ENCODE data around the gene DGKI. TPM values are rescaled to one million over a fixed set of nuclear protein-coding genes. Genes with fewer than 3 reads are reported as not detected.

Gene DGKI
- polyA plus RNA-seq, 2 of the 4 experiments (the other 2 are of a cell fraction): 0.05 to 0.08 TPM

- Histone ChIP-seq H3K4me3 (no peak overlapping the region), H3K27ac (no peak overlapping the region), H3K9me3 (no peaks in the 10 kb centered on the region), H3K4me2 (no peak overlapping the region), H3K4me1 (no peaks in the 10 kb centered on the region)
- DNase-seq (ENCODE audit: low read depth in 1 of 2, low spot score in 1 of 2): no peak
- no peak for ATAC-seq
- FAIRE-seq: no peak
- no peak for TF ChIP-seq FOXS1 (CRISPR knock-in tag; IDR thresholded peaks at IDR 0.05)
- no peak for TF ChIP-seq MYC (IDR thresholded peaks at IDR 0.05; ENCODE audit: borderline replicate concordance, low read length)
- no peak for TF ChIP-seq RCOR1 (IDR thresholded peaks at IDR 0.05; ENCODE audit: low read depth, low read length)
- TF ChIP-seq PHF8 (IDR thresholded peaks at IDR 0.05; ENCODE audit: borderline replicate concordance, low read depth): no peak
- TF ChIP-seq CHD4 (IDR thresholded peaks at IDR 0.05; ENCODE audit: borderline replicate concordance): no peak
- no peak for TF ChIP-seq ZNF302 (CRISPR knock-in tag; IDR thresholded peaks at IDR 0.05)
- no peak for TF ChIP-seq HOXB13 (CRISPR knock-in tag; IDR thresholded peaks at IDR 0.05; ENCODE audit: low read depth)
- TF ChIP-seq RAD21 (conservative IDR thresholded peaks at IDR 0.05 in 1 of 2, IDR thresholded peaks at IDR 0.05 in 1 of 2): no peak
- TF ChIP-seq FOSB (CRISPR knock-in tag; IDR thresholded peaks at IDR 0.05): no peak
- 26% methylated on average over 3 of the region's 3 CpGs for WGBS (ENCODE audit: missing lambda C conversion rate)
- POLR2A ChIA-PET: no interaction called here
- CTCF ChIA-PET: no interaction called here
Observed at GRCh38 chr7:137825489-137825888, 21.3 kb downstream of the DGKI start.

GRCh38 chr7:137820677-137821420 lies 25.9 kb downstream of the DGKI start:
- CTCF ChIA-PET: interaction anchor here (0.8 to 1.1 kb wide), 3 partner anchors 14 to 165 kb away, joined by 3 to 4 read pairs (median 3); no protein-coding TSS in a partner anchor
- H3K4me1 ChIP-seq: no peaks in the 10 kb centered on the region
- DNase-seq (ENCODE audit: low read depth in 1 of 2, low spot score in 1 of 2): no peak
- no peak overlapping the region for H3K4me3 ChIP-seq
- no peak for TF ChIP-seq HDAC2 (IDR thresholded peaks at IDR 0.05)
- no peak for TF ChIP-seq CTCF (IDR thresholded peaks at IDR 0.05)
- TF ChIP-seq HMGXB4 (CRISPR knock-in tag; IDR thresholded peaks at IDR 0.05; ENCODE audit: borderline replicate concordance): no peak
- TF ChIP-seq E2F6 (IDR thresholded peaks at IDR 0.05; ENCODE audit: borderline replicate concordance, low read depth): no peak
- TF ChIP-seq ZSCAN20 (CRISPR knock-in tag; IDR thresholded peaks at IDR 0.05): no peak
- no peak for TF ChIP-seq HOXB5 (CRISPR knock-in tag; IDR thresholded peaks at IDR 0.05)
- no peak for ATAC-seq
- POLR2A ChIA-PET: no interaction called here
- H3K27ac ChIP-seq: no peak overlapping the region
- no peaks in the 10 kb centered on the region for H3K9me3 ChIP-seq
- FAIRE-seq: no peak
- WGBS (ENCODE audit: missing lambda C conversion rate): 21% methylated on average over 7 of the region's 8 CpGs
- H3K4me2 ChIP-seq: no peak overlapping the region

GRCh38 chr7:137820156-137820555 lies 26.6 kb downstream of the DGKI start:
- ATAC-seq (no peak), FAIRE-seq (no peak), DNase-seq (ENCODE audit: low read depth in 1 of 2, low spot score in 1 of 2) (no peak)
- Histone ChIP-seq H3K9me3 (no peaks in the 10 kb centered on the region), H3K4me2 (no peak overlapping the region), H3K4me3 (no peak overlapping the region), H3K4me1 (no peaks in the 10 kb centered on the region), H3K27ac (no peak overlapping the region)
- WGBS (ENCODE audit: missing lambda C conversion rate): 47% methylated on average over 2 of the region's 2 CpGs
- POLR2A ChIA-PET: no interaction called here
- CTCF ChIA-PET: no interaction called here
- TF ChIP-seq USF2 (IDR thresholded peaks at IDR 0.05) (no peak), RFX5 (IDR thresholded peaks at IDR 0.05) (no peak), ESRRA (IDR thresholded peaks at IDR 0.05; ENCODE audit: borderline replicate concordance, low read length) (no peak), MAX (IDR thresholded peaks at IDR 0.05) (no peak), CBX2 (IDR thresholded peaks at IDR 0.05; ENCODE audit: borderline replicate concordance, low read depth) (no peak), ZFP36 (IDR thresholded peaks at IDR 0.05; ENCODE audit: borderline replicate concordance, partially characterized antibody) (no peak), NR3C1 (IDR thresholded peaks at IDR 0.05) (no peak), POLR2A (IDR thresholded peaks at IDR 0.05; ENCODE audit: low read length) (no peak), PBX3 (IDR thresholded peaks at IDR 0.05) (no peak), FOSL2 (IDR thresholded peaks at IDR 0.05) (no peak), FOSL2 (CRISPR knock-in tag; IDR thresholded peaks at IDR 0.05) (no peak), E2F6 (IDR thresholded peaks at IDR 0.05; ENCODE audit: borderline replicate concordance, low read depth) (no peak), TP53 (CRISPR knock-in tag; IDR thresholded peaks at IDR 0.05) (no peak), ZNF302 (CRISPR knock-in tag; IDR thresholded peaks at IDR 0.05) (no peak)
